ENCODE measurements around the gene OR6Y1. TPM values are rescaled to one million over a fixed set of nuclear protein-coding genes. Genes with fewer than 3 reads are reported as not detected.

The OR6Y1 gene, protein sequence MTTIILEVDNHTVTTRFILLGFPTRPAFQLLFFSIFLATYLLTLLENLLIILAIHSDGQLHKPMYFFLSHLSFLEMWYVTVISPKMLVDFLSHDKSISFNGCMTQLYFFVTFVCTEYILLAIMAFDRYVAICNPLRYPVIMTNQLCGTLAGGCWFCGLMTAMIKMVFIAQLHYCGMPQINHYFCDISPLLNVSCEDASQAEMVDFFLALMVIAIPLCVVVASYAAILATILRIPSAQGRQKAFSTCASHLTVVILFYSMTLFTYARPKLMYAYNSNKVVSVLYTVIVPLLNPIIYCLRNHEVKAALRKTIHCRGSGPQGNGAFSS
- not detected for polyA plus RNA-seq (2013, experiment 1 of 2)
- not detected for polyA plus RNA-seq (2013, experiment 2 of 2)

- H2AFZ ChIP-seq (ENCODE audit: low read depth, low read length) = no peak within 1 kb of the TSS
- H2AK5ac ChIP-seq (ENCODE audit: low read length, severe bottlenecking) = no peak within 1 kb of the TSS
- no peak within 1 kb of the TSS for H3K4me2 ChIP-seq (ENCODE audit: low read length, poor library complexity, severe bottlenecking)
- no peak within 1 kb of the TSS for H3K18ac ChIP-seq (ENCODE audit: low read depth in 1 of 2, low read length in 2 of 2)
- H2BK15ac ChIP-seq (ENCODE audit: low read depth, poor library complexity, severe bottlenecking) = no peak within 1 kb of the TSS
- no peak within 1 kb of the TSS for H2BK120ac ChIP-seq (ENCODE audit: low read depth, low read length)
- no peak within 1 kb of the TSS for H3K9ac ChIP-seq (ENCODE audit: low read length)
- no peak within 1 kb of the TSS for H3K4me3 ChIP-seq (ENCODE audit: insufficient read depth in 1 of 2, low read depth in 1 of 2, low read length in 2 of 2)
- no peak within 1 kb of the TSS for H4K8ac ChIP-seq (ENCODE audit: low read length)
- no peak within 1 kb of the TSS for H4K91ac ChIP-seq (ENCODE audit: low read length)
- H3K79me1 ChIP-seq (replicated peaks; ENCODE audit: low read length, poor library complexity, severe bottlenecking) = no peaks in the 10 kb centered on the region
- no peak within 1 kb of the TSS for H2BK5ac ChIP-seq (ENCODE audit: low read depth, low read length, poor library complexity, severe bottlenecking)
- H3K14ac ChIP-seq (ENCODE audit: low read length in 2 of 2) = no peak within 1 kb of the TSS
- no peaks in the 10 kb centered on the region for H3K9me3 ChIP-seq (ENCODE audit: control insufficient read depth, low read length)
- no peak within 1 kb of the TSS for H3K4ac ChIP-seq (ENCODE audit: low read depth in 1 of 2, low read length in 2 of 2)
- no peak for DNase-seq
- no peak within 1 kb of the TSS for H3K27ac ChIP-seq (ENCODE audit: low read length, poor library complexity, severe bottlenecking)
- H3K36me3 ChIP-seq (ENCODE audit: control insufficient read depth in 1 of 2, insufficient read depth in 2 of 2, low read depth in 1 of 2, low read length in 2 of 2) = no peaks in the 10 kb centered on the region
- no peak within 1 kb of the TSS for H2BK12ac ChIP-seq (ENCODE audit: low read length in 2 of 2)
- H3K23ac ChIP-seq (ENCODE audit: low read length in 2 of 2) = no peak within 1 kb of the TSS
- WGBS = no CpG with 5 or more reads among the region's 3 CpGs
- H3K27me3 ChIP-seq (ENCODE audit: control insufficient read depth in 1 of 2, insufficient read depth in 1 of 2, low read length in 2 of 2) = no peaks in the 10 kb centered on the region
- no peaks in the 10 kb centered on the region for H3K4me1 ChIP-seq (ENCODE audit: control insufficient read depth, insufficient read depth, low read depth, low read length)
Measured at GRCh38 chr1:158554352-158554751, at the start of gene OR6Y1. Gene OR6Y1 (minus strand): TSS chr1:158554405. CDS start chr1:158548105, 6,300 bp downstream.

GRCh38 chr1:158600735-158601134 lies 46.5 kb upstream of the OR6Y1 start:
- Histone ChIP-seq H3K9me3 (ENCODE audit: control insufficient read depth, low read length) (peaks cover 22% of the 10 kb centered on the region), H3K4me3 (ENCODE audit: insufficient read depth in 1 of 2, low read depth in 1 of 2, low read length in 2 of 2) (no peak overlapping the region), H2AFZ (ENCODE audit: low read depth, low read length) (no peak overlapping the region), H2BK5ac (ENCODE audit: low read depth, low read length, poor library complexity, severe bottlenecking) (no peak overlapping the region), H3K18ac (ENCODE audit: low read depth in 1 of 2, low read length in 2 of 2) (no peak overlapping the region), H3K4me2 (ENCODE audit: low read length, poor library complexity, severe bottlenecking) (no peak overlapping the region), H3K9ac (ENCODE audit: low read length) (no peak overlapping the region), H4K8ac (ENCODE audit: low read length) (no peak overlapping the region), H4K91ac (ENCODE audit: low read length) (no peak overlapping the region), H3K14ac (ENCODE audit: low read length in 2 of 2) (no peak overlapping the region), H3K4ac (ENCODE audit: low read depth in 1 of 2, low read length in 2 of 2) (no peak overlapping the region), H2AK5ac (ENCODE audit: low read length, severe bottlenecking) (no peak overlapping the region), H3K27ac (ENCODE audit: low read length, poor library complexity, severe bottlenecking) (no peak overlapping the region), H3K79me1 (replicated peaks; ENCODE audit: low read length, poor library complexity, severe bottlenecking) (no peaks in the 10 kb centered on the region), H3K27me3 (ENCODE audit: control insufficient read depth in 1 of 2, insufficient read depth in 1 of 2, low read length in 2 of 2) (no peaks in the 10 kb centered on the region), H2BK120ac (ENCODE audit: low read depth, low read length) (no peak overlapping the region), H3K4me1 (ENCODE audit: control insufficient read depth, insufficient read depth, low read depth, low read length) (no peaks in the 10 kb centered on the region), H3K36me3 (ENCODE audit: control insufficient read depth in 1 of 2, insufficient read depth in 2 of 2, low read depth in 1 of 2, low read length in 2 of 2) (no peaks in the 10 kb centered on the region), H3K23ac (ENCODE audit: low read length in 2 of 2) (no peak overlapping the region), H2BK12ac (ENCODE audit: low read length in 2 of 2) (no peak overlapping the region), H2BK15ac (ENCODE audit: low read depth, poor library complexity, severe bottlenecking) (no peak overlapping the region)
- no peak for DNase-seq
- no CpG with 5 or more reads among the region's 2 CpGs for WGBS

GRCh38 chr1:158586942-158587341 lies 32.7 kb upstream of the OR6Y1 start:
- H3K4me3 ChIP-seq (ENCODE audit: insufficient read depth in 1 of 2, low read depth in 1 of 2, low read length in 2 of 2) = no peak overlapping the region

DNA sequence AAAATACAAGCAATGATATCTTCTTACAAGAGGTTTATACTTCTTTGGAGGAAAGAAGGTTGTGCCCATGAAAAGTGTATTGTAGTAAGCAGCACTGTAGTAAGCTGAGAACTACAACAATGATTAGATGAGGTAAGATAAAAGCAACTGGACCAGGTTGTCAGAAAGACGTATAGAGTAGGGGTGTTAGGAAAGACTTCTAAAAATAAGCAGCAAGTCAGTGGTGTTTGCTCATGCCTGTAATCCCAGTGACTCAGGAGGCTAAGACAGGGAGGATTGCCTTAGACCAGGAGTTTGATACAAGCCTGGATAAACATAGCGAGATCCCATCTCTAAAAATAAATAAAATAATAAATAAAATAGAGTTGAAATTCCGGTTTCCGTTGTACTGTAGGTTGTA lies 29.8 kb upstream of the OR6Y1 start:
- no peak overlapping the region for H2AK5ac ChIP-seq (ENCODE audit: low read length, severe bottlenecking)
- H2BK120ac ChIP-seq (ENCODE audit: low read depth, low read length) = no peak overlapping the region
- H2BK5ac ChIP-seq (ENCODE audit: low read depth, low read length, poor library complexity, severe bottlenecking) = no peak overlapping the region
- no peaks in the 10 kb centered on the region for H3K4me1 ChIP-seq (ENCODE audit: control insufficient read depth, insufficient read depth, low read depth, low read length)
- WGBS = 90% methylated on average over 1 of the region's 4 CpGs
- no peak overlapping the region for H2BK12ac ChIP-seq (ENCODE audit: low read length in 2 of 2)
- H3K9me3 ChIP-seq (ENCODE audit: control insufficient read depth, low read length) = peaks cover 6% of the 10 kb centered on the region
- H3K79me1 ChIP-seq (replicated peaks; ENCODE audit: low read length, poor library complexity, severe bottlenecking) = no peaks in the 10 kb centered on the region
- no peak overlapping the region for H2AFZ ChIP-seq (ENCODE audit: low read depth, low read length)
- no peak overlapping the region for H3K4me2 ChIP-seq (ENCODE audit: low read length, poor library complexity, severe bottlenecking)
- H3K23ac ChIP-seq (ENCODE audit: low read length in 2 of 2) = no peak overlapping the region
- no peak overlapping the region for H3K9ac ChIP-seq (ENCODE audit: low read length)
- no peak overlapping the region for H3K4me3 ChIP-seq (ENCODE audit: insufficient read depth in 1 of 2, low read depth in 1 of 2, low read length in 2 of 2)
- H3K14ac ChIP-seq (ENCODE audit: low read length in 2 of 2) = no peak overlapping the region
- DNase-seq = no peak
- no peak overlapping the region for H4K91ac ChIP-seq (ENCODE audit: low read length)
- H3K4ac ChIP-seq (ENCODE audit: low read depth in 1 of 2, low read length in 2 of 2) = no peak overlapping the region
- H3K18ac ChIP-seq (ENCODE audit: low read depth in 1 of 2, low read length in 2 of 2) = no peak overlapping the region
- H4K8ac ChIP-seq (ENCODE audit: low read length) = no peak overlapping the region
- no peaks in the 10 kb centered on the region for H3K27me3 ChIP-seq (ENCODE audit: control insufficient read depth in 1 of 2, insufficient read depth in 1 of 2, low read length in 2 of 2)
- no peak overlapping the region for H2BK15ac ChIP-seq (ENCODE audit: low read depth, poor library complexity, severe bottlenecking)
- H3K36me3 ChIP-seq (ENCODE audit: control insufficient read depth in 1 of 2, insufficient read depth in 2 of 2, low read depth in 1 of 2, low read length in 2 of 2) = no peaks in the 10 kb centered on the region
- H3K27ac ChIP-seq (ENCODE audit: low read length, poor library complexity, severe bottlenecking) = no peak overlapping the region

More at GRCh38 chr1:158586942-158587341, 32.7 kb upstream of the OR6Y1 start:
- Histone ChIP-seq H2BK120ac (ENCODE audit: low read depth, low read length) (no peak overlapping the region), H3K9ac (ENCODE audit: low read length) (no peak overlapping the region), H3K4me2 (ENCODE audit: low read length, poor library complexity, severe bottlenecking) (no peak overlapping the region), H3K27ac (ENCODE audit: low read length, poor library complexity, severe bottlenecking) (no peak overlapping the region), H3K79me1 (replicated peaks; ENCODE audit: low read length, poor library complexity, severe bottlenecking) (no peaks in the 10 kb centered on the region), H3K23ac (ENCODE audit: low read length in 2 of 2) (no peak overlapping the region), H2AK5ac (ENCODE audit: low read length, severe bottlenecking) (no peak overlapping the region), H4K91ac (ENCODE audit: low read length) (no peak overlapping the region), H2BK15ac (ENCODE audit: low read depth, poor library complexity, severe bottlenecking) (no peak overlapping the region), H3K4me1 (ENCODE audit: control insufficient read depth, insufficient read depth, low read depth, low read length) (no peaks in the 10 kb centered on the region), H4K8ac (ENCODE audit: low read length) (no peak overlapping the region), H2AFZ (ENCODE audit: low read depth, low read length) (no peak overlapping the region), H2BK12ac (ENCODE audit: low read length in 2 of 2) (no peak overlapping the region), H2BK5ac (ENCODE audit: low read depth, low read length, poor library complexity, severe bottlenecking) (no peak overlapping the region), H3K27me3 (ENCODE audit: control insufficient read depth in 1 of 2, insufficient read depth in 1 of 2, low read length in 2 of 2) (no peaks in the 10 kb centered on the region), H3K14ac (ENCODE audit: low read length in 2 of 2) (no peak overlapping the region), H3K4ac (ENCODE audit: low read depth in 1 of 2, low read length in 2 of 2) (no peak overlapping the region), H3K18ac (ENCODE audit: low read depth in 1 of 2, low read length in 2 of 2) (no peak overlapping the region), H3K9me3 (ENCODE audit: control insufficient read depth, low read length) (peaks cover 6% of the 10 kb centered on the region), H3K36me3 (ENCODE audit: control insufficient read depth in 1 of 2, insufficient read depth in 2 of 2, low read depth in 1 of 2, low read length in 2 of 2) (no peaks in the 10 kb centered on the region)
- DNase-seq = no peak
- 81% methylated on average over 1 of the region's 1 CpG for WGBS

Measured in mesenchymal stem cell (in vitro differentiated cells and primary cell).